Measurements from ENCODE around the gene CHKB. TPM values are rescaled to one million over a fixed set of nuclear protein-coding genes. Genes with fewer than 3 reads are reported as not detected.

CHKB gene
- 10 to 100 TPM; 49.1 to 96.9 (median 67.8) TPM for total RNA-seq

GRCh38 chr22:50582493-50583293 is at the start of gene CHKB:
TSS of gene CHKB (minus strand) at chr22:50582849. CDS start at chr22:50582781, 68 bp downstream.
- intact Hi-C loops (cut with DNase I) = loop anchor here (5.0 kb wide), 1 partner anchor 60 kb away; no protein-coding TSS in a partner anchor
- Histone ChIP-seq H3K4me1 (peaks cover 13 to 35% of the 10 kb centered on the region in 2 donors), H3K27ac (peak within 1 kb of the TSS; percentile 95 to 98 (median 96)), H3K27me3 (no peaks in the 10 kb centered on the region), H3K9me3 (no peaks in the 10 kb centered on the region), H3K4me3 (replicated peaks in 1 of 3) (peak within 1 kb of the TSS; percentile 75 to 95 (median 80)), H3K36me3 (no peaks in the 10 kb centered on the region)
- WGBS, 2 donors = 0 to 1% methylated on average over 29 to 40 of the region's 96 CpGs
- peak; percentile 99 to 100 for DNase-seq
- TF ChIP-seq CTCF (IDR thresholded peaks at IDR 0.05) (no peak), POLR2A (IDR thresholded peaks at IDR 0.05) (peak; percentile 64 to 94)

- no peak for TF ChIP-seq POLR2A (IDR thresholded peaks at IDR 0.05)
- TF ChIP-seq CTCF (IDR thresholded peaks at IDR 0.05) = no peak
- Histone ChIP-seq H3K27ac (no peak overlapping the region), H3K4me1 (peaks cover 7 to 16% of the 10 kb centered on the region in 2 donors), H3K36me3 (no peaks in the 10 kb centered on the region), H3K4me3 (replicated peaks in 1 of 3) (no peak overlapping the region), H3K27me3 (no peaks in the 10 kb centered on the region), H3K9me3 (no peaks in the 10 kb centered on the region)
- intact Hi-C loops (cut with DNase I) = no loop called here
- WGBS, 2 donors = 78 to 86% methylated on average over 5 of the region's 5 CpGs
- DNase-seq = no peak
These were observed 47.7 kb upstream of the CHKB start for GRCh38 chr22:50630376-50630775.

- intact Hi-C loops (cut with DNase I) = loop anchor here (5.0 kb wide), 1 partner anchor 49 kb away; no protein-coding TSS in a partner anchor
These were observed 46.0 kb upstream of the CHKB start for GRCh38 chr22:50628543-50629134.

GRCh38 chr22:50627642-50628542 is 45.2 kb upstream of the CHKB start, which contains the start of gene ARSA:
TSS of gene ARSA (minus strand) at chr22:50628152. CDS start at chr22:50627779, 373 bp downstream.
- Histone ChIP-seq H3K4me3 (replicated peaks in 1 of 3) (peak within 1 kb of the TSS in 2 of 3 donors; percentile 62 to 75), H3K27me3 (no peaks in the 10 kb centered on the region), H3K4me1 (peaks cover 7 to 16% of the 10 kb centered on the region in 2 donors), H3K36me3 (no peaks in the 10 kb centered on the region), H3K9me3 (no peaks in the 10 kb centered on the region), H3K27ac (peak within 1 kb of the TSS; percentile 33 to 72 (median 58))
- peak; percentile 78 to 79 for DNase-seq
- intact Hi-C loops (cut with DNase I) = loop anchor here (5.0 kb wide), 1 partner anchor 49 kb away; no protein-coding TSS in a partner anchor
- TF ChIP-seq CTCF (IDR thresholded peaks at IDR 0.05) = peak in 3 of 6 experiments; percentile 24 to 42 (median 28)
- peak in 1 of 2 donors; percentile 65 for TF ChIP-seq POLR2A (IDR thresholded peaks at IDR 0.05)
- 5 to 13% methylated on average over 3 to 18 of the region's 88 CpGs for WGBS, 2 donors

More at GRCh38 chr22:50628543-50629134, 46.0 kb upstream of the CHKB start:
- Histone ChIP-seq H3K27ac (peak overlapping the region in 2 of 3 donors; percentile 56 to 58), H3K9me3 (no peaks in the 10 kb centered on the region), H3K36me3 (no peaks in the 10 kb centered on the region), H3K27me3 (no peaks in the 10 kb centered on the region), H3K4me1 (peaks cover 7 to 16% of the 10 kb centered on the region in 2 donors), H3K4me3 (replicated peaks in 1 of 3) (peak overlapping the region in 2 of 3 donors; percentile 62 to 75)
- WGBS, 2 donors = 32 to 40% methylated on average over 15 to 16 of the region's 16 CpGs
- TF ChIP-seq CTCF (IDR thresholded peaks at IDR 0.05) (no peak), POLR2A (IDR thresholded peaks at IDR 0.05) (no peak)
- DNase-seq = no peak
